GM21423 (cell line): ENCODE results near the gene COLGALT1.
"Not testable (repeated sequence)": the region's sequence is repeated elsewhere in the genome, so short reads cannot be mapped to it uniquely, and the experiment has no call there.

Experiments
- ATAC-seq: cut with Tn5 transposase; IDR thresholded peaks from one replicate; pipeline ENCODE4 v1.9.1; 2021; ENCODE audit warnings: mild to moderate bottlenecking, moderate library complexity; ENCODE audit not compliant: unreplicated experiment

Gene COLGALT1

DNA sequence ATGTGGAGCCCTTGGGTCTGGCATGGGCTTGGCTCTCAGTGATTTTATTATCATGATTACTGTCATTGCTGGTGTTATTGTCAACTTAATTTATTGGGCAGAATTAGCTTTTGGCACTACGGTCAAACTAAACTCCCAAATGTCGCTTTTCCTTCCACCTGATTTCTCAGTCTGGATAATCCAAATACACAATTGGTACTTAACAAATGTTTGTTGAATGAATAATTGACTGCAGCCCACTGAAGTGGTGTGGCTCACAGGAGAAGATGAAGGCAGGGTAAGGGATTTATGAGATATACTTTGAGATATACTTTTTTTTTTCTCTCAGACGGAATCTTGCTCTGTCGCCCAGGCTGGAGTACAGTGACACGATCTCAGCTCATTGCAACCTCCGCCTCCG, 1.5 kb downstream of the COLGALT1 start:
- ATAC-seq, result no peak

DNA sequence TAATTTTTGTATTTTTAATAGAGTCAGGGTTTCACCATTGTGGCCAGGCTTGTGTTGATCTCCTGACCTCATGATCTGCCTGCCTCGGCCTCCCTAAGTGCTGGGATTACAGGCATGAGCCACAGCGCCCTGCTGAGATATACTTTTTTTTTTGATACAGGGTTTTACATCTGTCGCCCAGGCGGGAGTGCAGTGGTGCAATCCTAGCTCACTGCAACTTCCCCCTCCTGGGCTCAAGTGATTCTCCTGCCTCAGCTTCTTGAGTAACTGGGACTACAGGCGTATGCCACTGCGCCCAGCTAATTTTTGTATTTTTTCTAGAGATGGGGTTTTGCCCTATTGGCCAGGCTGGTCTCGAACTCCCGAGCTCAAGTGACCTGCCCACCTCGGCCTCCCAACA, 2.0 kb downstream of the COLGALT1 start:
- no peak for ATAC-seq

DNA sequence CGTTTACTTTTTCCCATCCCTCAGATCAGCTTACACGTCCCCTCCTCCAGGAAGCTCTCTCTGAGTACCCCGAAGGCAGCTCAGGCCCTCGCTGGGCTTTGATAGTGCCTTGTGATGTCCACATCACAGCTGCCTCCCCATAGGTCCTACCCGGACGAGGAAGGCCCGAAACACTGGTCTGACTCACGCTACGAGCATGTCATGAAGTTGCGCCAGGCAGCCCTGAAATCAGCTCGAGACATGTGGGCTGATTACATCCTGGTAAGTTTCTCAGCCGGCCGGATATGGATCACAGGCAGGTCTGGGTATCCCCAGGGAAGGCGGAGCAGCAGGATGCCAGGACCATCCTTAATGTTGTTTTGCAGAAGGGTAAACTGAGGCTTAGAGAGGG, 4.8 kb downstream of the COLGALT1 start:
- no peak for ATAC-seq

DNA sequence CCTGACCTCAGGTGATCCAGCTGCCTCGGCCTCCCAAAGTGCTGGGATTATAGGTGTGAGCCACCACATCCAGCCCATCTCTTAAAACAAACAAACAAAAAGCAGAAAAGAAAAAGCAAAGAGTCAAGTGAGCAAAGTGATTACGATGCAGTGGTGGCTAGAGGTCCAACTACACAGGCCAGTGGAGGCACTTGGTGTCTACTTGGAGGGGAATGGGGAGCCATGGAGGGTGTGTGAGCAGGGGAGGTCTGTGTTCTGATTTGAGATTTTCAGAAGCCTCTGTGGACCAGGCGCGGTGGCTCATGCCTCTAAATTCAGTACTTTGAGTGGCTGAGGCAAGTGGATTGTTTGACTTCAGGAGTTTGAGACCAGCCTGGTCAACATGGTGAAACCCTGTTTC, 6.6 kb downstream of the COLGALT1 start:
- ATAC-seq, result no peak

DNA sequence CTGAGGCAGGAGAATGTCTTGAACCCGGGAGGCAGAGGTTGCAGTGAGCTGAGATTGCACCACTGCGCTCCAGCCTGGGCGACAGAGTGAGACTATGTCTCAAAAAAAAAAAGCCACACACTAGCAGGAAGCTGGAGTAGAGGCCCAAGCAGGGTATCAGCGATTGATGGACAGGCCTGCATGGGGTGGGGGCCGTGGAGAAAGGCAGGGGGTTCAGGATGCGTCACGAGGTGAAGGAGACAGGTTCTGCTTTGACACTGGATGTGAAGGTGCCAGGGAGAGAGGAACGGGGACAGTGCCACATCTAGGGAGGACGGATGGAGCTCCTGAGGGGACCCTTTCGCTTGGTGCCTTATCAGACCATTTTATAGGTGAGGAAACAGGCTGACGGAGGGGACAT, 7.1 kb downstream of the COLGALT1 start:
- no peak for ATAC-seq

DNA sequence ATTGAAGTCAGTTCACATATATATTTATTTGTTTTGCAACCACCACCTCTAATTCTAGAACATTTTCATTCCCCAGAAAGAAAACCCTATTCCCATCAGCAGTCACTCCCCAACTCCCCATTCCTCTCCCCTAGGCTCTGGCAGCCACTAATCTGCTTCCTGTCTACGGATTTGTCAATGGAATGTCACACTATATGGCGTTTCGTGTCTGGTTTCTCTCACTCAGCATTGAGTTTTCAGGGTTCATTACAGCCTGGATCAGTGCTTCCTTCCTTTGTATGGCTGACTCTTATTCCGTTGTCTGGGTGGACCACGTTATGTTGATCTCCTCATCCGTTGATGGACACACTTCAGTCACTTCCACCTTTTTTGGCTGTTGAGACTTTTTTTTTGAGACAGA, 9.3 kb downstream of the COLGALT1 start:
- no peak for ATAC-seq

DNA sequence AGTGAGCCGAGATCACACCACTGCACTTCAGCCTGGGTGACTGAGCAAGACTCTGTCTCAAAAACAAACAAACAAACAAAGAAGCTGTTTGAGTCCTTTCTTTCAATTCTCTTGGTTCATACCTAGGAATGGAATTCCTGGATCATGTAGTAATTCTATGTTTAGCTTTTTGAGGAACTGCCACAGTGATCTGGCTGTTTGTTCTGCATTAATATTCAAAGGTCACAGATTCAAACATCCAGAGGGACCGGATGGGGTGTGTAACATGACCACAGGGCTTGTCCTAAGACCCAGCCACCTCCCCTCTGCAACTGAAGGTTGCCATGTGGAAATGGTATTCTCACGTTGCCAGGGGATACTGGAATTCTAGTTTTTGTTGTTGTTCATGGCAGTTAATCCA, 10.2 kb downstream of the COLGALT1 start:
- ATAC-seq, result no peak

DNA sequence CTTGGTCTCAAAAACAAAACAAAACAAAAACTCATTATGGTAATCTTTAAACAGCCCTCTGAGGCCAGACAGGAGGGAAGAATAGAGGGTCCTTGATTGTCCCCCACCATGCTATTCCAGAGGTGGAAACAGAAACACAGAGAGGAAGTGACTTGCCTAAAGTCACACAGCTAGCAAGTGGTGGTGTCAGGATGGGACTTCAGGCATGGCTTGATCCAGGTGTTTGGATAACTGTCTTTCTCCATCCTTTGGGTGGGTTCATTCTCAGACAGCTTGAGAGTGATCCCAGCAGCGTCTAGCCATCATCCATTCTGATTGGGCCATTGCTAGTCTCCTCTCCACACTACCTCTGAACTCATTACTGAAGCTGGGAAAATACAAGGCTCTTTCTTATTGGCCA, 12.5 kb downstream of the COLGALT1 start:
- no peak for ATAC-seq

DNA sequence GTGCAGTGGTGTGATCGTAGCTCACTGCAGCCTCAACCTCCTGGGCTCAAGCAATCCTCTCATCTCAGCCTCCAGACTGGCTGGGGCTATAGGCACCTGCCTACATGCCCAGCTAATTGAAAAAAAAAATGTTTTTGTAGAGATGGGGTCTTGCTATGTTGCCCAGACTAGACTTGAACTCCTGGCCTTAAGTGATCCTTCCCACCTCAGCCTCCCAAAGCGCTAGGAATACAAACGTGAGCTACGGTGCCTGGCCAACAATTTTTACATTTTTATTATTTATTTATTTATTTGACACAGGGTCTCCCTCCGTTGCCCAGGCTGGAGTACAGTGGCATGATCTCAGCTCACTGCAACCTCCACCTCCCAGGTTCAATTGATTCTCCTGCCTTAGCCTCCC, 14.8 kb downstream of the COLGALT1 start:
- ATAC-seq, result not testable (repeated sequence)

DNA sequence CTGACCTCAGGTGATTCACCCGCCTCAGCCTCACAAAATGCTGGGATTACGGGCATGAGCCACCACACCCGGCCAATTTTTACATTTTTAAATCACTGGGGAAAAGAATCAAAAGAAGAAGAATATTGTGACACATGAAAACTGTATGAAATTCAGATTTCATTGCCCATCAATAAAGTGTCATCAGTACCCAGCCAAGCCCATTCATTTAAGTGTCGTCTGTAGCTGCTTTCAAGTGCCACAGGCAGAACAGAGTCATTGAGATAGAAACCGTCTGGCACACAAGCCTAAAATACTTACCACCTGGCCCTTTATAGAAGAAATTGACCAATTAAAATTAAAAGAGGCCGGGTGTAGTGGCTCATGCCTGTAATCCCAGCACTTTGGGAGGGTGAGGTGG, 15.3 kb downstream of the COLGALT1 start:
- no peak for ATAC-seq

DNA sequence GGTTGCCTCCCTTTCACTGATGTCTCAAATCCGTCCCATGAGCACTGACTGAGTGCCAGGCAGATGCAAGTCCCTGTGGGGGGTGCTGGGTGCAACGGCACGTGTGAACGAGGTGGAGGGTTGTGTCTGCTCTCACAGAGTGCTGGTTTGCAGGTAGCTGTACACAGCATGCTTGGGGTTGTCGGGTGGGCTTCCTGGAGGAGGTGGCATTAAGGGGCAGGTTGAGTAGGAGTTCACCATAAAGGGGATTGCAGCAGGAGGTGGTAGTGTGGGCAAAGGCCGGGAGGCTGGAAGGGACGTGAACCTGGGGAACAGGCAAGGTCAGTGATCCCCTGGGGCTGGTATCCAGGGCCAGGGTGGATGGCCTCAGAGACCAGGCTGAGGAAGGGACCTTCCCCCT, 17.2 kb downstream of the COLGALT1 start:
- no peak for ATAC-seq

DNA sequence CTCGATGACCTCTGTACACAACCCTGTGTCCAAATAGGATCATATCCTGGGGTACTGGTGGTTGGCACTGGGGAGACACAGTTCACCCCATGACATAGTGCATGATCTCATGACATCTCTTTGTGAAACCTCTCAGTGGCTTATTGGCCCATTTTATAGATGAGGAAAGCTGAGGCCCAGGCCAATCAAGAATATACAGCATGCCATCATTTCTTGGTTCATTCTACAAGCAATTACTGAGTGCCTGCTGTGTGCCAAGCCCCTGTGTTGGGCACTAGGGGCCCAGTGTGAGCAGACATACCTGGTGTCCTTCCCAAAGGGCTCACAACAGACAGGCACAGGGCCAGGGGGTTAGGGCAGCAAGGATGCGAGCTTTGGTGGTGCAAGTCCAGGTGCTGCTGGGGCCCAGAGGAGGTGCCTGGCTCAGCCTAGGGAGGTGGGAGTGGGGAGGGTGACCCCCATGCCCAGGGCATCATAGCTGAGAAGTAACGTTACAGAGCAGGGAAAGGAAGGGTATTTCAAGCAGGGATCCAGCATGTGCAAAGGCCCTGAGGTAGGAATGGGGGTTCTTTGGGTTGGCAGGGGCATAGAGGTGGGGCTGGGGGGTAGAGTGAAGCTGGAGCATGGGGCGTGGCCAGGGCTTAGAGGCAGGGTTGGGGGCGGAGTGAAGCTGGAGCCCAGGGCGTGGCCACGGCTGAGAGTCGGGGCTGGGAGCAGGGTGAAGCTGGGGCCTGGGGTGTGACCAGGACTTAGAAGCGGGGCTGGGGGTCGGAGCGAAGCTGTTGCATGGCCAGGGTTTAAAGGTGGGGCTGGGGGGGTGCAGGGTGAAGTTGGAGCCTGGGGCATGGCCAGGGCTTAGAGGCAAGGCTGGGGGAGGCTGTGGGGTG, 20.7 kb downstream of the COLGALT1 start:
- ATAC-seq, result no peak

DNA sequence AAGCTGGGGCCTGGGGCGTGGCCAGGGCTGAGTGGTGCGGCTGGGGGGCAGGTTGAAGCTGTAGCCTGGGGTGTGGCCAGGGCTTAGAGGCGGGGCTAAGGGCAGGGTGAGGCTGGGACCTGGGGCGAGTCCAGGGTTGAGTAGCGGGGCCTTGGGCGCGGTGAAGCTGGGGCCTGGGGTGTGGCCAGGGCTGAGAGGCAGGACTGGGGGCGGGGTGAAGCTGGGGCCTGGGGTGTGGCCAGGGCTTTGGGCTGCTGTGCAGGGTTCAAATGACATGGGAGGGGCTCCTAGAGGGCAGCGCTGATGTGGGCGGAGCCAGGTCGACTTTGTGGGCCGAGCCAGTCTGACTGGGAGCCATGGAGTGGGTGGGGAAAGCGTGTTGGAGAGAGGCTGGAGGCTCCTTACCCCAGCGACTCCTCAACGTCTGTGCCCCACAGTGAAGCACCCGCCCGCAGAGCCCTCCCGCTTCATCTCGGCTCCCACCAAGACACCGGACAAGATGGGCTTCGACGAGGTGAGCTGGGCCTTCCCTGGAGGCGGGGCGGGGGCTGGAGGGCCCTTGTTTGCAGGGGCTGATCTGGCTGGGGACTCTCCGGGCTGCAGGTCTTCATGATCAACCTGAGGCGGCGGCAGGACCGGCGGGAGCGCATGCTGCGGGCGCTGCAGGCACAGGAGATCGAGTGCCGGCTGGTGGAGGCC, 21.5 kb downstream of the COLGALT1 start:
- no peak for ATAC-seq

DNA sequence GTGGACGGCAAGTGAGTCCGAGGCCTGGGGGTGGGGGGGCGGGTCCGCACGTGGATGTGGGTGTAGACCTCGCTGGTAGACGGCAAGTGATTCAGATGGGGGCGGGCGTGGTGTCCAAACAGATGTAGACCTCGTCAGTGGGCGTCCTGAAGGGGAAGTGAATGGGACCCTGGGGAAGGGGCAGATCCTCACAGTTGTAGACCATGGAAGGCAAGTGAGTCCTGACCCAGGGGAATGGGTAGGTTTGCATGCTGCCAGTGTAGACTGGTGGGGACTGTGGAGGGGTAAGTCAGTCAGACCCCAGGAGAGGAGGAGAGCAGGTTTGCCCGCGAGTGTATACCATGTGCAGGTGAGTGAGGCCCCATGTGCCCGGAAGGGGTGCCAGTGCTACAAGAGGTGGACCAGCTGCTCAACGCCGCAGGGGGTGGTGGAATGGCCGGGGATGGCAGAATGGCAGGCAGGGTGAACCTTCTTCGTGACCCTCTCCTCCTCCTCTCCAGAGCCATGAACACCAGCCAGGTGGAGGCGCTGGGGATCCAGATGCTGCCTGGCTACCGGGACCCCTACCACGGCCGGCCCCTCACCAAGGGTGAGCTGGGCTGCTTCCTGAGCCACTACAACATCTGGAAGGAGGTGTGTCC, 22.1 kb downstream of the COLGALT1 start:
- ATAC-seq, result no peak

DNA sequence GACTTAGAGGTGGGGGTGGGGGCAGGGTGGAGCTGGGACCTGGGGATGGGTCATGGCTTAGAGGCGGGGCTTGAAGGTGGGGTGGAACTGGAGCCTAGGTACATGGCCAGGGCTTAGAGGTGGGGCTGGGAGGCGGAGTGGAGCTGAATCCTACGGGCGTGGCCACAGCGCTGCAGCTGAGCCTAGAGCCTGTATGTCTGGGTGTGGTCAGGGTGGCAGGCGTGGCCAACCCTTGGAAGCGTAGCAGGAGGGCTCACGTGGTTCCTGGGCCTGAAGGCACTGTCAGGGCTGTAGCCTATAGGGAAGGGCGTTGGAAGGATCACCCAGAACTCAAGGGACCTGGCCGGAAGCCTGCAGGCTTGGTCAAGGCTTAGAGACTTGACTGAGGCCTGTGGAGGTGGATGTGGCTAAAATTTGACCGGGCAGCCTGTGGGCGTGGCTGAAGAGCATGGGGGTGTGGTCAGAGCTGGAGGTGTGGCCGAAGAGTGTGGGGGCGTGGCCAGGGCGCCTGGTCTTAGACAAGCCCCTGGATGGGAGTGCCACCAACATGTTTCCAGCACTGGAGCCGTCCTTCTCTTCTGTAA, 24.3 kb downstream of the COLGALT1 start:
- ATAC-seq, result no peak

DNA sequence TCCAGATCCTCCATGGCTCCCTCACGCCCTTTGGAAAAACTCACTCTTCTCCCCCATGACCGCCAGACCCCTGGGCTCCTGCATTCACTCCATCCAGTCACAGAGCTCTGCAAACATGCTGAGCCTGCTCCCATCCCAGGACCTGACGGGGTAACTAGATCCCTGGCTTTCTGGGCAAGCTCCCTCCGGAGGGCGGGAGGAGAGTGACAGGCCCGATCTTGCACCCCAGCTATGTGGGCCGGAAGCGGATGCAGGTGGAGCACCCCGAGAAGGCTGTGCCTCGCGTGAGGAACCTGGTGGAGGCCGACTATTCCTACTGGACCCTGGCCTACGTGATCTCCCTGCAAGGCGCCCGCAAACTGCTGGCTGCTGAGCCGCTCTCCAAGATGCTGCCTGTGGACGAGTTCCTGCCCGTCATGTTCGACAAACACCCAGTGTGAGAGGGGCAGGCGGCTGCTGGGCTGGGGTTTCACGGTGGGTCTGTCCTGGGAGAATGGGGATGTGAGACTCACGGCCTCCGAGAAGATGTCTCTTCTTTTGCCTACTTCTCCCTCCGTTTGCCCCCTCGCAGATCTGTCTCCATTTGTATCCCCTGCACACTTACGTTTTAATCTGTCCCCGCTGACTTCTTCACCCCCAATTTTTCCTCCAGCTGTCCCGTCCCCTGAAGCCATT, 25.2 kb downstream of the COLGALT1 start:
- no peak for ATAC-seq

DNA sequence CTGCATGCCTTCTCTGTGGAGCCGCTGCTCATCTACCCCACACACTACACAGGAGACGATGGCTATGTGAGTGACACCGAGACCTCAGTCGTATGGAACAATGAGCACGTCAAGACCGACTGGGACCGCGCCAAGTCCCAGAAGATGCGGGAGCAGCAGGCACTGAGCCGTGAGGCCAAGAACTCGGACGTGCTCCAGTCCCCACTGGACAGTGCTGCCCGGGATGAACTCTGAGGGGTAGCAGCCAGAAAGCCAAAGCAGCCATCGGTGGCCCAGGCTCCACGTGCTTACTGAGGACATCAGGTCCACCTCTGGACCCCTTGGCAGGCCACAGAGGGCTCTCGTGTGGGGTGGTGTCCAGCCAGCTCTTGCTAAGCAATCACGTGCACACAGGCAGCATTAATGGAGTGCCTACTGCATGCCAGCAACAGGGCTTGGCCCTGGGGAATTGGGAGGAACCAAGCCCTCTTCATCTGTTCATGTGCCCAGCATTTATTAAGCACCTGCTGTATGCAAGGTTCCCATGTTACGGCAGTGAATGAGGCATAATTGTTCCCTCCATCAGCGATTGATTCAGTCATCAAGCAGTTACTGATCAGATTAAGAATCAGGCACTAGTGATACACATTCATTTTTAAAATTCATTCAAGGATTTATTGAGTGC, 25.9 kb downstream of the COLGALT1 start:
- no peak for ATAC-seq

DNA sequence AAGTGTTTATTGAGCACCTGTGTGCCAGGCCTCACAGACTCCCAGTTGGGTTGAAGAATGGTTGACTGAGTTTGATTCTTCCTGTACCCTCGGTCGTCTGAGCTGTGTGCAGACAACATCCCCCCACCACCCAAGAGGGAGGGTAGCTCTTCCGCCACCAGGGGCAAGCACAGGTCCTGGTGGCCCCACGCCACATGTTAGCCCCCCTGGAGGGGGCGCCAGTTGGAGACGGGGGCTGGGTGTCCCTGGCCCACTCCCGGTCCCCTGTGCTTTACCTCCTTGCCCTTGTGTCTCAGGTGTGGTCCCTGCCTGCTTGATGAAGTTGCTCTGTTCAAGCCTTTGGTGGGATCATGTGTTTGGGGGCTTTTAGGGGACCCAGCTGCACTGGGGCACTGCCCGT, 27.2 kb downstream of the COLGALT1 start:
- ATAC-seq, result no peak

DNA sequence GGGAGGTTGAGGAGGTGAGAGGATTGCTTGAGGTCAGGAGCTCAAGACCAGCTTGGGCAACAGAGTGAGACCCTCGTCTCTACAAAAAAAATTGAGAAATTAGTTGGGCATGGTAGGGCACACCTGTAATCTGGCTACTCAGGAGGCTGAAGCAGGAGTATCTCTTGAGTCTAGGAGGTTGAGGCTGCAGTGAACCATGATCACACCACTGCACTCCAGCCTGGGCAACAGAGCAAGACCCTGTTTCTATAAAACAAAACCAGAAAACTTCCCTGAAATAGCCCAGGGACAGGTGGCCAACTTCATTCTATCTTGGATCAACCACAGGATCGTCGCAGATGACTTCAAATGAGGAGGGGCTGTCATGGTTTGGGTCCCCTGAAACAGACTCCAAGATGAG, 28.7 kb downstream of the COLGALT1 start:
- no peak for ATAC-seq

DNA sequence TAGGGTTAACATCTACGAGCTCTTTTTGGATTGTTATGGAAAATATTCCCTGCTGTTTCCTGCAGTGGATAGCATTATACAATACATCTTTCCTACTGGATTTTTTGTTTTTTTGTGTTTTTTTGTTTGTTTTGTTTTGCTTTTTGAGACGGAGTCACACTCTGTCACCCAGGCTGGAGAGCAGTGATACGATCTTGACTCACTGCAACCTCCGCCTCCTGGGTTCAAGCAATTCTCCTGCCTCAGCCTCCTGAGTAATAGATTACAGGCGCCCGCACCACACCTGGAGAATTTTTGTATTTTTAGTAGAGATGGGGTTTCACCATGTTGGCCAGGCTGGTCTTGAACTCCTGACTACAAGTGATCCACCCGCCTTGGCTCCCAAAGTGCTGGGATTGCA, 29.9 kb downstream of the COLGALT1 start:
- not testable (repeated sequence) for ATAC-seq
